Measurements from ENCODE around the gene CBY1. TPM values are rescaled to one million over a fixed set of nuclear protein-coding genes. Genes with fewer than 3 reads are reported as not detected.
A peak's percentile ranks its signal among the peaks of the same experiment; 100 is the strongest.

The CBY1 gene
- polyA plus RNA-seq, 4 donors, result 17.3 to 39.4 (median 31.9) TPM

- Histone ChIP-seq H3K36me3 (ENCODE audit: control insufficient read depth in 3 of 3, insufficient read depth in 2 of 3, low read depth in 1 of 3, low read length in 3 of 3) (peaks cover 0 to 66% (median 18%) of the 10 kb centered on the region in 3 donors), H3K27ac (ENCODE audit: low read depth in 1 of 3, low read length in 2 of 3) (no peak overlapping the region), H3K27me3 (ENCODE audit: control insufficient read depth in 3 of 3, insufficient read depth in 3 of 3, low read length in 3 of 3) (no peaks in the 10 kb centered on the region), H3K4me3 (ENCODE audit: low read depth in 1 of 3, low read length in 3 of 3) (no peak overlapping the region), H3K4me1 (ENCODE audit: control insufficient read depth in 3 of 3, insufficient read depth in 2 of 3, low read depth in 1 of 3, low read length in 2 of 3) (peaks cover 0 to 4% (median 0%) of the 10 kb centered on the region in 3 donors), H3K9me3 (ENCODE audit: control insufficient read depth in 2 of 2, insufficient read depth in 1 of 2, low read depth in 1 of 2, low read length in 1 of 2) (no peaks in the 10 kb centered on the region)
- FAIRE-seq, result no peak
- DNase-seq, result no peak
- 95 to 98% (median 97%) methylated on average over 10 of the region's 10 CpGs for WGBS, 3 donors
Measured at GRCh38 chr22:38716271-38716670, 59.8 kb downstream of the CBY1 start.

DNA sequence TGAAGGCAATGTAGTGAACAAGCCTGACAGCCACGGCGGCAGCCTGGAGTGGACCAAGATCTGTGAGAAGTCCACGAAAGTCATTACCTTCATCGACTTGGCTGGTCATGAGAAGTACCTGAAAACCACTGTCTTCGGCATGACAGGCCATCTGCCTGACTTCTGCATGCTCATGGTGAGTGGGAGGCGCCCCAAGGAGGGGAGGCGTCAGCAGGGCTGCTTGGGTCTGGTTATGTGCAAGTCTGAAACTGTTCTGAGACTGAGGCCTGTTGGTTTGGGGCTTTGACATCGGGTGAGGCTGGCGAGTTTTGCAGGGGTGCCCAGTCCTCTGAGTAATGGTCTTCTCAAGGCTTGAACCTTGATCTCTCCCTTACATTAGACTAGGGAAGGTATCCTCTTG lies 60.4 kb downstream of the CBY1 start:
- 88 to 92% (median 91%) methylated on average over 9 of the region's 9 CpGs for WGBS, 3 donors
- Histone ChIP-seq H3K4me1 (ENCODE audit: control insufficient read depth in 3 of 3, insufficient read depth in 2 of 3, low read depth in 1 of 3, low read length in 2 of 3) (peaks cover 0 to 4% (median 0%) of the 10 kb centered on the region in 3 donors), H3K36me3 (ENCODE audit: control insufficient read depth in 3 of 3, insufficient read depth in 2 of 3, low read depth in 1 of 3, low read length in 3 of 3) (peaks cover 3 to 68% (median 23%) of the 10 kb centered on the region in 3 donors), H3K27me3 (ENCODE audit: control insufficient read depth in 3 of 3, insufficient read depth in 3 of 3, low read length in 3 of 3) (no peaks in the 10 kb centered on the region), H3K27ac (ENCODE audit: low read depth in 1 of 3, low read length in 2 of 3) (no peak overlapping the region), H3K9me3 (ENCODE audit: control insufficient read depth in 2 of 2, insufficient read depth in 1 of 2, low read depth in 1 of 2, low read length in 1 of 2) (no peaks in the 10 kb centered on the region), H3K4me3 (ENCODE audit: low read depth in 1 of 3, low read length in 3 of 3) (no peak overlapping the region)
- FAIRE-seq (no peak), DNase-seq (no peak)

DNA sequence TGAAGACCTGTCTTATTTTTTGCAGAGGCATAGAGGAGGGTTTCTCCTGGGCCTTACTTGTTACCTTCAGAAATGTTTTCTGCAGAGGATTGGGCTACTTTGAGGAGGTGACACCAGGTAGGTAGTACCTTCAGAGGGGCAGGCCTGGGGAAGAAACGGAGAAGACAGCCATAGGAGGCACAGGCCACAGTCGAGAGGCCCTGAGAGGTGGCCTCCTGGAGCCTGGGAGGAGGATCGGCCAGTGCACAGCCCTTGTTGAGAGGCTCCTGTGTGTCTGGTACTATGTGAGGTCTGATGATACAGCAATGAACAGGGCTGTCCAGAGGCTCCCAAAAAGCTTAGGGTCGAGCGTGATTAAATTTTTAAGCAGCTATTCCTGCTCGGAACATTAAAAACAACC lies 60.8 kb downstream of the CBY1 start:
- H3K4me3 ChIP-seq (ENCODE audit: low read depth in 1 of 3, low read length in 3 of 3), result no peak overlapping the region
- no peak for FAIRE-seq
- H3K36me3 ChIP-seq (ENCODE audit: control insufficient read depth in 3 of 3, insufficient read depth in 2 of 3, low read depth in 1 of 3, low read length in 3 of 3), result peaks cover 3 to 64% (median 23%) of the 10 kb centered on the region in 3 donors
- H3K9me3 ChIP-seq (ENCODE audit: control insufficient read depth in 2 of 2, insufficient read depth in 1 of 2, low read depth in 1 of 2, low read length in 1 of 2), result no peaks in the 10 kb centered on the region
- no peak for DNase-seq
- no peak overlapping the region for H3K27ac ChIP-seq (ENCODE audit: low read depth in 1 of 3, low read length in 2 of 3)
- H3K4me1 ChIP-seq (ENCODE audit: control insufficient read depth in 3 of 3, insufficient read depth in 2 of 3, low read depth in 1 of 3, low read length in 2 of 3), result peaks cover 0 to 4% (median 0%) of the 10 kb centered on the region in 3 donors
- 88 to 93% (median 90%) methylated on average over 6 of the region's 6 CpGs for WGBS, 3 donors
- H3K27me3 ChIP-seq (ENCODE audit: control insufficient read depth in 3 of 3, insufficient read depth in 3 of 3, low read length in 3 of 3), result no peaks in the 10 kb centered on the region

DNA sequence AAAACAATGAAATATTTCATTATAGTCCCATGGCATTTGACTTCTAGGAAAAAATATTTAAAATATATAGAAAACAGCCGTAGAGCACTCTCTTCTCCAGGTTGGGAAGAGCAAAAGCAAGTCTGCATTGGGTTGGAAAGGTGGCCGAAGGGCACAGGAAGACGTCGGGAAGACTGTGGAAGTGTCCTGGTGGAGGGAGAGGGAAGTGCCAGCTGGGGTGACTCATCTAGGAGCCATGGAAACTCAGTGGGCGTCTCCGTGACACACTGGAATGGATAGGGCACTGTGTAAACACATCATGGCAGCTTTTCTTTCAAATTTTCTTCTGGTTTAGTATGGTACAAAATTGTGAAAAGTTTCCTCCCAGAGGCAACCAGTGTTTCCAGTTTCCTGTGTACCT lies 62.0 kb downstream of the CBY1 start:
- Histone ChIP-seq H3K4me1 (ENCODE audit: control insufficient read depth in 3 of 3, insufficient read depth in 2 of 3, low read depth in 1 of 3, low read length in 2 of 3) (peaks cover 0 to 4% (median 0%) of the 10 kb centered on the region in 3 donors), H3K36me3 (ENCODE audit: control insufficient read depth in 3 of 3, insufficient read depth in 2 of 3, low read depth in 1 of 3, low read length in 3 of 3) (peaks cover 7 to 60% (median 21%) of the 10 kb centered on the region in 3 donors), H3K27me3 (ENCODE audit: control insufficient read depth in 3 of 3, insufficient read depth in 3 of 3, low read length in 3 of 3) (no peaks in the 10 kb centered on the region), H3K4me3 (ENCODE audit: low read depth in 1 of 3, low read length in 3 of 3) (no peak overlapping the region), H3K27ac (ENCODE audit: low read depth in 1 of 3, low read length in 2 of 3) (peak overlapping the region in 1 of 3 donors; percentile 4), H3K9me3 (ENCODE audit: control insufficient read depth in 2 of 2, insufficient read depth in 1 of 2, low read depth in 1 of 2, low read length in 1 of 2) (no peaks in the 10 kb centered on the region)
- 26 to 41% (median 34%) methylated on average over 6 of the region's 6 CpGs for WGBS, 3 donors
- FAIRE-seq (no peak), DNase-seq (peak; percentile 83 to 87)

DNA sequence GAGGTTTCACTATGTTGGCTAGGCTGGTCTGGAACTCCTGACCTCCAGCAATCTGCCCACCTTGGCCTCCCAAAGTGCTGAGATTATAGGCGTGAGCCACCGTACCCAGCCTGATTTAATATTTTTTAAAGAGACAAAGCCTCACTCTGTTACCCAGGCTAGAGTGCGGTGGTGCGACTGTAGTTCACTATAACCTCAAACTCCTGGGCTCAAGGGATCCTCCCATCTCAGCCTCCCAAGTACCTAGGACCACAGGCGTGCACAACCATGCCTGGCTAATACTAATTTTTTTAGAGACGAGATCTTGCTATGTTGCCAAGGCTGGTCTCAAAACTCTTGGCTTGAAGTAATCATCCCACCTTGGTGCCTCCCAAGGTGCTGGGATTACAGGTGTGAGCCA lies 62.8 kb downstream of the CBY1 start:
- Histone ChIP-seq H3K36me3 (ENCODE audit: control insufficient read depth in 3 of 3, insufficient read depth in 2 of 3, low read depth in 1 of 3, low read length in 3 of 3) (peaks cover 9 to 64% (median 22%) of the 10 kb centered on the region in 3 donors), H3K9me3 (ENCODE audit: control insufficient read depth in 2 of 2, insufficient read depth in 1 of 2, low read depth in 1 of 2, low read length in 1 of 2) (no peaks in the 10 kb centered on the region), H3K4me3 (ENCODE audit: low read depth in 1 of 3, low read length in 3 of 3) (no peak overlapping the region), H3K4me1 (ENCODE audit: control insufficient read depth in 3 of 3, insufficient read depth in 2 of 3, low read depth in 1 of 3, low read length in 2 of 3) (peaks cover 0 to 4% (median 0%) of the 10 kb centered on the region in 3 donors), H3K27me3 (ENCODE audit: control insufficient read depth in 3 of 3, insufficient read depth in 3 of 3, low read length in 3 of 3) (no peaks in the 10 kb centered on the region), H3K27ac (ENCODE audit: low read depth in 1 of 3, low read length in 2 of 3) (no peak overlapping the region)
- DNase-seq (no peak), FAIRE-seq (no peak)
- WGBS, 3 donors, result 90 to 93% (median 92%) methylated on average over 6 of the region's 6 CpGs

- Histone ChIP-seq H3K27me3 (ENCODE audit: control insufficient read depth in 3 of 3, insufficient read depth in 3 of 3, low read length in 3 of 3) (no peaks in the 10 kb centered on the region), H3K9me3 (ENCODE audit: control insufficient read depth in 2 of 2, insufficient read depth in 1 of 2, low read depth in 1 of 2, low read length in 1 of 2) (no peaks in the 10 kb centered on the region), H3K36me3 (ENCODE audit: control insufficient read depth in 3 of 3, insufficient read depth in 2 of 3, low read depth in 1 of 3, low read length in 3 of 3) (peaks cover 9 to 69% (median 26%) of the 10 kb centered on the region in 3 donors), H3K4me3 (ENCODE audit: low read depth in 1 of 3, low read length in 3 of 3) (no peak overlapping the region), H3K27ac (ENCODE audit: low read depth in 1 of 3, low read length in 2 of 3) (no peak overlapping the region), H3K4me1 (ENCODE audit: control insufficient read depth in 3 of 3, insufficient read depth in 2 of 3, low read depth in 1 of 3, low read length in 2 of 3) (peaks cover 0 to 4% (median 0%) of the 10 kb centered on the region in 3 donors)
- no peak for DNase-seq
- WGBS, 3 donors, result 88 to 95% (median 95%) methylated on average over 3 of the region's 3 CpGs
- FAIRE-seq, result no peak
Measured at GRCh38 chr22:38720350-38720749, 63.9 kb downstream of the CBY1 start.

GRCh38 chr22:38721551-38721950 lies 65.1 kb downstream of the CBY1 start:
- Histone ChIP-seq H3K4me1 (ENCODE audit: control insufficient read depth in 3 of 3, insufficient read depth in 2 of 3, low read depth in 1 of 3, low read length in 2 of 3) (peaks cover 0 to 4% (median 0%) of the 10 kb centered on the region in 3 donors), H3K36me3 (ENCODE audit: control insufficient read depth in 3 of 3, insufficient read depth in 2 of 3, low read depth in 1 of 3, low read length in 3 of 3) (peaks cover 16 to 69% (median 31%) of the 10 kb centered on the region in 3 donors), H3K4me3 (ENCODE audit: low read depth in 1 of 3, low read length in 3 of 3) (no peak overlapping the region), H3K27me3 (ENCODE audit: control insufficient read depth in 3 of 3, insufficient read depth in 3 of 3, low read length in 3 of 3) (no peaks in the 10 kb centered on the region), H3K27ac (ENCODE audit: low read depth in 1 of 3, low read length in 2 of 3) (no peak overlapping the region), H3K9me3 (ENCODE audit: control insufficient read depth in 2 of 2, insufficient read depth in 1 of 2, low read depth in 1 of 2, low read length in 1 of 2) (no peaks in the 10 kb centered on the region)
- whole genome bisulfite sequencing, 3 donors, result 80 to 93% (median 89%) methylated on average over 7 of the region's 7 CpGs
- FAIRE-seq (no peak), DNase-seq (no peak)
